ENCODE data around the gene KIAA0753.

KIAA0753 gene

GRCh38 chr17:6545291-6545690 lies 95.2 kb downstream of the KIAA0753 start:
- no peak for DNase-seq

GRCh38 chr17:6544011-6544370 lies 96.5 kb downstream of the KIAA0753 start:
- DNase-seq, result no peak

GRCh38 chr17:6543079-6544010 lies 97.2 kb downstream of the KIAA0753 start:
- DNase-seq, result no peak

GRCh38 chr17:6542577-6542976 lies 97.9 kb downstream of the KIAA0753 start:
- no peak for DNase-seq

DNA sequence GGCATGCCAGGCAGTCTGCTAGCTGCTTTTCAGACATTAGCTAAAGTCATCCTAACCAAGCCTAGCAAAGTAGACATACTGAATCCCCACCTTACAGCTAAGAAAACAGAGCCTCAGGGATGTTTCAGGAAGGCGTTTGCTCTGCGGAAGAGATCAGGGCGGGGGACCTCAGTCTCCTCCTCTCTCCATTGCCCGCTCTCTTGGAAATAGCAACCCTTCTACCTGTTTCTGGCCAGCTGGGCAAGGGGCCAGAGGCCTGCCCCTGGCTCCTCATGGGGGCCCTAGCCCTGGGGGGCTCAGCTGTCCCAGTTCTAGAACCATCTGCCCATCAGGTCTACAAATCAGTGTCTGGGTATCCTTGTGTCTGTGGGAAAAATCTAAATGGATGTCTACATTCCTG lies 98.6 kb downstream of the KIAA0753 start:
- no peak for DNase-seq

GRCh38 chr17:6539871-6540270 lies 100.6 kb downstream of the KIAA0753 start:
- no peak for DNase-seq

DNA sequence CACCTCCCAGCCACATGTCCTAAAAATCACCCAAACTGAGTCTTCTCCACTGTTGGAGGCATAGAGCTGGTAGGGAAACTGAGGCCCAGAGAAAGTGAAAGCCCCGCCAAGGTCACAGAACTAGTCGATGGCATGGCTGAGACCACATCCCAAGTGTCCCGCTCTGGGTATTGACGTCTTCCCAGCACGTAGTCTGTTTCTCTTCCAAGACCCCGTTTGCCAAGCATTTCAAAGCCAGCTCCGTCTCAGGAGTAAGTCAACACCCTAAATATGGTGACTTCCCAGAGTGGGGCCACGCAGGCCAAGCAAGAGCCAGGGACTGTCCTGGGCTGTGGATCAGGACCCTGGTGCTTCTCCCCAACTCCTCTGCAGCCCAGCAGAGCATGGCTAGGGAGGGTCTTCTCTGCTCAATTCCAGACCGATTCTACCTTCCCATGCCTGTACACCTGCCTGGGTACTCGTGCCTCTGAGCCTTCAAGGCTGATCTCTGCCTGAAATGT lies 103.9 kb downstream of the KIAA0753 start:
- no peak for DNase-seq

- no peak for DNase-seq
Measured at GRCh38 chr17:6536053-6536452, 104.5 kb downstream of the KIAA0753 start.

GRCh38 chr17:6534846-6535514 lies 105.5 kb downstream of the KIAA0753 start:
- DNase-seq, result no peak

DNA sequence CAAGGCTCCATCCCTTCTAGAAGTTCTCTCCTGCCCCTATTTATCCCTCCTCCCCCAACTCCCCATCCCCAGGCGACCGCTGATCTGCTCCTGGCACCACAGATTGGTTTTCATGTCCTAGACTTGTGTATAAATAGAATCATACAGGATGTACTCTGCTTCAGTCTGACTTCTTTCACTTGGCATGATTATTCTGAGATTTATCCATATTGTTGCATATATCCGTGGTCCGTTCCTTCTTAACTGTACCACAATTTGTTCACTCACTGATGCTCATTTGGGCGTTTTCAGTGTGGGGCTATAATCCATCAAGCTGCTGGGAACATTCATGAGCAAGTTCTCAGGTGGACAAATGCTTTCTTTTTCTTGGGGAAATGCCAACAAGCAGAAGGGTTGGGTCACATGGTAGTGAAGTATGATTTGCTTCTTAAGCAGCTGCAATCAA lies 108.0 kb downstream of the KIAA0753 start:
- DNase-seq, result no peak

GRCh38 chr17:6531575-6531974 lies 108.9 kb downstream of the KIAA0753 start:
- no peak for DNase-seq

DNA sequence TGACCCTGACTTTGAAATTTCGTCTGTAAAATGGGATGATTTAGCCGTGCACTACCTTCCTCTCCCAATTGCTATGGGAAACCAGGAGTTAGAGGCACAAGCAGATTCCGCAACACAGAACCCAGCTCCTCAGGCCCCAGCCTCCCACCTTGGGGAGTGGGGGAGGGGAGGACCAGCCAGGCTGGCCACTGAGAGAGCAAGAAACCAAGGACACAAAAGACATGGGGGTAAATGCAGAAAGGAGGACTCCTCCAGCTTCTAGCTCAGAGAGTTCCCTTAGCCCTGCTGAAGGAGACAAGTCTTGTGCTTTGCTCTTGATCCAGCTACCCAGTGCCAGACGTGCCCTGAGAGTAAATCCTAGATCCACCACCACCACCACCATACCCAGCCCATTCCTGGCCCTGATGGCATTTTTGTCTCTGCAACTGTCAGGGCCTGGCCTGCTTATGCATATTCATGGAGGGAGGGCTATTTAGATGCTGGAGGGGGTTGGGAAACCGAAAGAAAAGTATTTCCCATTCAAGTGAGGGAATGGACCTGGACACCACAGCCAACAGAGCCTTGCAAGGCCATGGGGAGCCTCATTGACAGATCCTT lies 110.1 kb downstream of the KIAA0753 start:
- DNase-seq, result no peak

DNA sequence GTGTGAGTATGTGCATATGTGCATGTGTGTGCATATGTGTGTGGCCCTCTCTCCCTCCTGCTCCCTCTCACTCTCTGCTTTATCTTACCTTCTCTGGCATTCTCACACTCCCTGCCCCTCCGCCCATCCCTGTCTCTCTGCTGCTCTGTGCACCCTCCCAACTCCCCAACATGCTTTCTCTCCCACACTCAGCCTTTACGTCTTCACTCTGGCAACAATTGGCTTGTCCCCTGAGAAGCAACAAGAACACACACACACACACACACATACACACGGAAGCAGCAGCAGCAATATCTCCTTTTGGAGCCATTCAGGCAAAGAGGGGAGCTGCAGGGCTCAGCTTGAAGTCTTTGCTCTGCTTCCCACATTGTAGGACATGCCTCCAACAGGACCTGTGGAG lies 112.0 kb downstream of the KIAA0753 start:
- no peak for DNase-seq
